Parathyroid adenoma (tissue), 2 donors: ENCODE measurements around the gene MPPED1.

Experiments
- H2AFZ ChIP-seq: fragments of 300-600 bp; sonication (generic); one replicate; pipeline ENCODE4 v1.7.0; 2017; ENCODE audit warnings: antibody characterized with exemption, mild to moderate bottlenecking
- H3K27ac ChIP-seq: fragments of 300-600 bp; sonication (generic); one replicate; pipeline ENCODE4 v1.7.0; 2017
- H3K27me3 ChIP-seq: fragments of 300-600 bp; sonication (generic); one replicate; pipeline ENCODE4 v1.7.0; 2017; ENCODE audit warnings: low read length; ENCODE audit not compliant: control insufficient read depth, insufficient read depth
- H3K36me3 ChIP-seq: fragments of 300-600 bp; sonication (generic); one replicate; pipeline ENCODE4 v1.7.0; 2017; ENCODE audit warnings: low read length; ENCODE audit not compliant: control insufficient read depth, insufficient read depth
- H3K4me1 ChIP-seq: fragments of 300-600 bp; sonication (generic); one replicate; pipeline ENCODE4 v1.7.0; 2017; ENCODE audit warnings: control low read depth
- H3K4me2 ChIP-seq: fragments of 300-600 bp; sonication (generic); one replicate; pipeline ENCODE4 v1.7.0; 2017; ENCODE audit warnings: low read length
- H3K4me3 ChIP-seq: fragments of 300-600 bp; sonication (generic); one replicate; pipeline ENCODE4 v1.7.0; 2017; ENCODE audit warnings: low read depth, low read length
- H3K79me2 ChIP-seq: fragments of 300-600 bp; sonication (generic); one replicate; pipeline ENCODE4 v1.7.0; 2017; ENCODE audit warnings: control low read depth
- H3K9ac ChIP-seq: fragments of 300-600 bp; sonication (generic); one replicate; pipeline ENCODE4 v1.7.0; 2017; ENCODE audit warnings: mild to moderate bottlenecking
- H3K9me3 ChIP-seq: fragments of 300-600 bp; sonication (generic); one replicate; pipeline ENCODE4 v1.7.0; 2017; ENCODE audit warnings: low read length; ENCODE audit not compliant: control insufficient read depth
- TF ChIP-seq, protein P1 (sequence below): fragments of 300-600 bp; sonication (generic); IDR thresholded peaks from one replicate; pipeline ENCODE4 v1.7.0; 2017; ENCODE audit warnings: antibody characterized with exemption, mild to moderate bottlenecking
- donor health status: primary hyperparathyroidism.

The MPPED1 gene

DNA sequence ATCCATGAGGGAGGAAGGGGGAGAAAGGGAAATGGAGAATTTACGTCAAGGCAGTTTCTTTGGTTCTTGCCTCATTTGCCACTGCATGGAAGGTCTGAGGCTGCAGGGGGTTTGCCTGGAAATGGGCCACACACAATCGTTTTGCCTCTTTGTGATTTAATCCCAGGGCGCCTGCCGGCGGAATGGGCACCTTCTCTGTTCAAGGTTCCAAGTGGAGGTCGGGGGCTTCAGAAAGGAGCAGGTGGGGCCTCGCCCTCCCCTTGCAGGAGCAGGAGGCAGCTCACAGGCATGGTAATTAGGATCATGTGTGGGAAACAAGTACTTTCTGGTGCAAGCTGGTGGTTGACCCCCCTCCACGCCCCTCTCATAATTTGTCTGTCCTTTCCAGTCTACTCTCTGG, 29.9 kb downstream of the MPPED1 start:
- TF ChIP-seq, protein P1, sequence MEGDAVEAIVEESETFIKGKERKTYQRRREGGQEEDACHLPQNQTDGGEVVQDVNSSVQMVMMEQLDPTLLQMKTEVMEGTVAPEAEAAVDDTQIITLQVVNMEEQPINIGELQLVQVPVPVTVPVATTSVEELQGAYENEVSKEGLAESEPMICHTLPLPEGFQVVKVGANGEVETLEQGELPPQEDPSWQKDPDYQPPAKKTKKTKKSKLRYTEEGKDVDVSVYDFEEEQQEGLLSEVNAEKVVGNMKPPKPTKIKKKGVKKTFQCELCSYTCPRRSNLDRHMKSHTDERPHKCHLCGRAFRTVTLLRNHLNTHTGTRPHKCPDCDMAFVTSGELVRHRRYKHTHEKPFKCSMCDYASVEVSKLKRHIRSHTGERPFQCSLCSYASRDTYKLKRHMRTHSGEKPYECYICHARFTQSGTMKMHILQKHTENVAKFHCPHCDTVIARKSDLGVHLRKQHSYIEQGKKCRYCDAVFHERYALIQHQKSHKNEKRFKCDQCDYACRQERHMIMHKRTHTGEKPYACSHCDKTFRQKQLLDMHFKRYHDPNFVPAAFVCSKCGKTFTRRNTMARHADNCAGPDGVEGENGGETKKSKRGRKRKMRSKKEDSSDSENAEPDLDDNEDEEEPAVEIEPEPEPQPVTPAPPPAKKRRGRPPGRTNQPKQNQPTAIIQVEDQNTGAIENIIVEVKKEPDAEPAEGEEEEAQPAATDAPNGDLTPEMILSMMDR = no peak
- no peaks in the 10 kb centered on the region for H3K36me3 ChIP-seq
- H3K79me2 ChIP-seq = no peaks in the 10 kb centered on the region

DNA sequence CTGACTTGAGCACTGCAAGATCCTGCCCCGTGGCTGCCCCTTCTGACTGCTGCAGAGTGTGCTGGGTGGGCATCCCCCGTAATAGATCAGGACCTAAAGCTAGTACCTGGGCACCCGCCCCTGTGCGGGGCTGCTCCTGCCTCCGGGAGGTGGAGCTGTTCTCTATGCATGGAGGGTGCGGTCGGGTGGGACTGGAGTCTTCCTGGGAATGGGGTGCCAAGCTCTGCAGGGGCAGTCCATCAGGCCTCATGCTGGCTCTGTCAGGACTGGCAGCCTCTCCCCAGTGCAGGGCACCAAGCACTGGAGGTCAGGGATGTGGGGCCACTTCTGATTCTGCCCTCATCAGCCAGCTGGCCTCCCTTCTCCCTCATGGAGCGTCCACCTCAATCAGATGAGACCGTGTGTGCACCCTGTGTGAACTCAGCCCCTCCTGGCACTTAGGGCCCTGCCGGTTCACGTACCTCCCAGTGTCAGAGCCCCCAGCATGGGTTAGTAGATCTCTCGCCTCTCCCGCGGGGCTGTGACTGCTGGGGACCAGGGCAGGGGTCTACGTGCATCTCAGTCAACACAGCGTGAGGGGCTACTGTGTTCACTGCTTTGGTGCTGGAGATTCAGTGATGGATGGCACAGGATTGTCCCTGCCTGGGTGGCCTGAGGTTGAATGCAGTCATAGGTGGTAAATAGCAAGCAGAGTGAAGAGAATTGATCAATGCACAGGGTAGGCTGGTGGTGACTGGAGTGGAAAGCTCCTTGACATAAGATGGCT, 30.8 kb downstream of the MPPED1 start:
- no peaks in the 10 kb centered on the region for H3K27me3 ChIP-seq
- no peak overlapping the region for H3K4me3 ChIP-seq
- TF ChIP-seq, protein P1 = no peak
- no peaks in the 10 kb centered on the region for H3K79me2 ChIP-seq
- no peaks in the 10 kb centered on the region for H3K4me1 ChIP-seq
- H3K36me3 ChIP-seq = no peaks in the 10 kb centered on the region
- no peak overlapping the region for H2AFZ ChIP-seq
- H3K4me2 ChIP-seq = no peak overlapping the region
- no peak overlapping the region for H3K27ac ChIP-seq
- H3K9ac ChIP-seq = no peak overlapping the region
- H3K9me3 ChIP-seq = no peaks in the 10 kb centered on the region

More for the DNA sequence above, 29.9 kb downstream of the MPPED1 start:
- Histone ChIP-seq H3K27ac (no peak overlapping the region), H3K4me3 (no peak overlapping the region), H3K9ac (no peak overlapping the region), H3K4me2 (no peak overlapping the region), H2AFZ (no peak overlapping the region), H3K4me1 (no peaks in the 10 kb centered on the region), H3K27me3 (no peaks in the 10 kb centered on the region), H3K9me3 (no peaks in the 10 kb centered on the region)

DNA sequence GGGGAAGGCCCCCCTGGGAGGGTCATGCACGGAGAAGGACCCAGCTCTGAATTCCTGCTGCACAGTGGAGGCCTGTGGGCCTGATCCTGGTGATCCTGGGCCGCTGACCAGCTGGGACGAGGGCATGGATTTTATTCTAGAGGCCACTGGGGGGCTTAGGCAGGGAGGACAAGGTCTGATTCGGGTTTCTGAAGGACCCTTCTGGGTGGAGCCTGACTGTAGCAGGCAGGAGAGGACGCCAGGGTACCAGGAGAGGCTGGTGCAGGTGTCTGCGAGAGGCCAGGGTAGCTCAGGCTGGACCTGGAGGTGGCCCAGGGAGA, 31.3 kb downstream of the MPPED1 start:
- Histone ChIP-seq H3K27me3 (no peaks in the 10 kb centered on the region), H3K4me3 (no peak overlapping the region), H3K9ac (no peak overlapping the region), H3K9me3 (no peaks in the 10 kb centered on the region), H3K4me1 (no peaks in the 10 kb centered on the region), H3K36me3 (no peaks in the 10 kb centered on the region), H3K79me2 (no peaks in the 10 kb centered on the region), H2AFZ (no peak overlapping the region), H3K4me2 (no peak overlapping the region), H3K27ac (no peak overlapping the region)
- TF ChIP-seq, protein P1 = no peak

DNA sequence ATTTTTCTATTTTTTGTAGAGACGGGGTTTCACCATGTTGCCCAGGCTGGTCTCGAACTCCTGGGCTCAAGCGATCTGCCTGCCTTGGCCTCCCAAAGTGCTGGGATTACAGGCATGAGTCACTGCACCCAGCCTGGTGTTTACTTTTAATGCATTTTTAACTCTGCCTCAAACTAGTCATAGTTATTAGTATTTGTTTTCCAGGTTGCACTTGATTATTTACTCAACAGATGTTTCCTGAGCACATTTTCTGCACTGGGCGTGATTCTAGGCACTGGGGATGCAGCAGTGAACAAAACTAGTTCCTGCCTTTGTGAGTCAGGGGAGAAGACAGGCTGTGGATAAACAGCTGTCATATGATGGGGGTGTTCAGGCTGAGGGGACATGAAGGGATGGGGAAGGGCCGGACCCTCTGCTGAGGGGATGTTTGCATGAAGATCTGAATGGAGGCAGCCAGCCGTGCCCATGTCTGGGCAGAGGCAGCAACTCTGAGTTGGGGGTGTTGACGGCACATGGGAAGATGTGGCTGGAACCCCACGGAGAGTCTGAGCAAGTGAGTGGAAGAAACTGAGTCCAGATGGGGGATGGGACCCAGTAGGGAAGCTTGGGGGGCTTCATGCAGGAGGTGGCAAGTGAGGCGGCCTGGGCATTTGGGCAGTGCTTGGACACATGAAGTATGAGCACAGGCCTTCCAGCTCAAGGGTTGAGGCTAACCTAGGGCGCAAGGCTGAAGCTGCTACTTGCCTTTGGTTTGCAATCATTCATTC, 34.4 kb downstream of the MPPED1 start:
- no peaks in the 10 kb centered on the region for H3K9me3 ChIP-seq
- no peak overlapping the region for H2AFZ ChIP-seq
- H3K4me1 ChIP-seq = no peaks in the 10 kb centered on the region
- H3K4me2 ChIP-seq = no peak overlapping the region
- H3K36me3 ChIP-seq = no peaks in the 10 kb centered on the region
- no peak overlapping the region for H3K4me3 ChIP-seq
- TF ChIP-seq, protein P1 = no peak
- H3K79me2 ChIP-seq = no peaks in the 10 kb centered on the region
- no peak overlapping the region for H3K9ac ChIP-seq
- no peaks in the 10 kb centered on the region for H3K27me3 ChIP-seq
- no peak overlapping the region for H3K27ac ChIP-seq
